Endothelial cell of umbilical vein (primary cell): ENCODE measurements around the gene FGFR4. TPM values are rescaled to one million over a fixed set of nuclear protein-coding genes. Genes with fewer than 3 reads are reported as not detected.

Source experiments
- BruUV-seq: library from RNA; stranded (reverse); fragments of 400-500 nt; replicated peaks from 2 replicates; lab custom pipeline; 2021; lab: Mats Ljungman, UMichigan
- CTCF ChIA-PET: fragments of 300-600, 350-600 bp; sonication (Branson Sonifier 250); formaldehyde crosslinking; loops from one replicate; lab custom pipeline; 2021; ENCODE audit warnings: antibody characterized with exemption, inconsistent platforms; lab: Charles Lee
- POLR2A ChIA-PET: fragments of 300-600, 350-600 bp; sonication (Branson Sonifier 250); formaldehyde crosslinking; loops from one replicate; lab custom pipeline; 2021; ENCODE audit warnings: antibody characterized with exemption, inconsistent platforms; lab: Charles Lee
- DNase-seq: peaks from one replicate; pipeline ENCODE4 v3.0.0-alpha.2; 2011; ENCODE audit warnings: low read depth, low spot score
- FAIRE-seq: peaks from 2 replicates; lab custom pipeline; 2011; peaks lifted over from hg19 to GRCh38; lab: Jason Lieb, UNC
- H2AFZ ChIP-seq: 2 replicates; pipeline ENCODE4 v1.6.0; 2012; ENCODE audit warnings: low read depth, low read length, control low read depth, inconsistent platforms
- H3K27ac ChIP-seq: 2 replicates; pipeline ENCODE4 v1.5.1; 2011; ENCODE audit warnings: low read depth, mild to moderate bottlenecking, control low read depth, low read length, moderate library complexity; ENCODE audit not compliant: insufficient read depth
- H3K27me3 ChIP-seq, 2 experiments: 2 replicates each; pipeline versions ENCODE4 v1.6.0 to v1.6.1; 2011; ENCODE audit warnings: low read length in 2 of 2, mixed read lengths in 1 of 2; ENCODE audit not compliant: control insufficient read depth in 2 of 2, insufficient read depth in 2 of 2
- H3K36me3 ChIP-seq, 2 experiments: 2 replicates in 1 of 2; 3 replicates in 1 of 2; pipeline ENCODE4 v1.5.1; 2011; ENCODE audit warnings: low read length in 2 of 2, mild to moderate bottlenecking in 1 of 2, moderate library complexity in 1 of 2; ENCODE audit not compliant: control insufficient read depth in 2 of 2, insufficient read depth in 2 of 2; ENCODE audit errors: extremely low read depth in 1 of 2
- H3K4me1 ChIP-seq: 3 replicates; pipeline ENCODE4 v1.5.1; 2011; ENCODE audit warnings: mild to moderate bottlenecking, low read length; ENCODE audit not compliant: control insufficient read depth, insufficient read depth; ENCODE audit errors: extremely low read depth
- H3K4me2 ChIP-seq: 2 replicates; pipeline ENCODE4 v1.6.1; 2011; ENCODE audit warnings: low read length, control low read depth, mixed read lengths; ENCODE audit not compliant: insufficient read depth
- H3K4me3 ChIP-seq, 3 experiments: fragments of 200-600 bp in 1 of 3; sonication (generic), shearing (Covaris generic) in 1 of 3; replicated peaks in 1 of 3; 2 replicates each; pipeline ENCODE4 v1.5.1; 2011 to 2016; ENCODE audit warnings: control low read depth in 3 of 3, low read length in 3 of 3, mild to moderate bottlenecking in 2 of 3, inconsistent platforms in 1 of 3, low read depth in 1 of 3, moderate library complexity in 1 of 3; ENCODE audit not compliant: insufficient read depth in 1 of 3
- H3K79me2 ChIP-seq: 2 replicates; pipeline ENCODE4 v1.6.0; 2012; ENCODE audit warnings: low read length, inconsistent platforms; ENCODE audit not compliant: control insufficient read depth, insufficient read depth
- H3K9ac ChIP-seq: replicated peaks from 2 replicates; pipeline ENCODE3; 2011; ENCODE audit warnings: low read length, control low read depth; ENCODE audit not compliant: insufficient read depth; ENCODE audit errors: extremely low read depth
- H3K9me1 ChIP-seq: replicated peaks from 3 replicates; pipeline ENCODE4 v1.6.0; 2011; ENCODE audit warnings: mild to moderate bottlenecking, low read length; ENCODE audit not compliant: control insufficient read depth, insufficient read depth; ENCODE audit errors: extremely low read depth
- H3K9me3 ChIP-seq: replicated peaks from 2 replicates; pipeline ENCODE4 v1.5.1; 2012; ENCODE audit warnings: low read length, inconsistent platforms; ENCODE audit not compliant: control insufficient read depth, insufficient read depth
- H4K20me1 ChIP-seq: replicated peaks from 2 replicates; pipeline ENCODE3; 2011; ENCODE audit warnings: mild to moderate bottlenecking, low read length; ENCODE audit not compliant: control insufficient read depth, insufficient read depth; ENCODE audit errors: extremely low read depth
- CTCF ChIP-seq, 2 donors: IDR thresholded peaks; 1 replicate in 1 of 2; 2 replicates in 1 of 2; pipeline ENCODE4 v1.5.1; 2011; ENCODE audit warnings: low read length in 2 of 2, mild to moderate bottlenecking in 2 of 2, moderate library complexity in 2 of 2, control low read depth in 1 of 2, inconsistent platforms in 1 of 2, low read depth in 1 of 2; ENCODE audit not compliant: insufficient read depth in 1 of 2; ENCODE audit errors: extremely low read depth in 1 of 2
- EZH2 ChIP-seq: IDR thresholded peaks from 2 replicates; pipeline ENCODE4 v1.6.1; 2012; ENCODE audit warnings: borderline replicate concordance, low read depth, mild to moderate bottlenecking, moderate library complexity, low read length, inconsistent platforms; ENCODE audit not compliant: severe bottlenecking
- FOS ChIP-seq: IDR thresholded peaks from 2 replicates; pipeline ENCODE4 v1.6.1; 2011; ENCODE audit warnings: mild to moderate bottlenecking, low read length, moderate library complexity, borderline replicate concordance; ENCODE audit not compliant: insufficient read depth
- GATA2 ChIP-seq: IDR thresholded peaks from 2 replicates; pipeline ENCODE4 v1.7.0; 2011; ENCODE audit warnings: low read depth, mild to moderate bottlenecking, moderate library complexity, mixed read lengths, low read length; ENCODE audit not compliant: insufficient read length, insufficient read depth
- JUN ChIP-seq: IDR thresholded peaks from 2 replicates; pipeline ENCODE4 v1.6.1; 2011; ENCODE audit warnings: borderline replicate concordance, low read depth; ENCODE audit not compliant: insufficient read length, insufficient read depth
- MAX ChIP-seq: IDR thresholded peaks from 2 replicates; pipeline ENCODE4 v1.6.1; 2011; ENCODE audit not compliant: insufficient read depth, insufficient read length
- MYC ChIP-seq: IDR thresholded peaks from one replicate; pipeline ENCODE4 v1.6.1; 2011; ENCODE audit warnings: mild to moderate bottlenecking, low read depth, low read length
- POLR2A ChIP-seq: IDR thresholded peaks from 2 replicates; pipeline ENCODE4 v1.6.1; 2012; ENCODE audit warnings: low read depth, mild to moderate bottlenecking, control low read depth, low read length
- POLR2AphosphoS5 ChIP-seq: IDR thresholded peaks from 2 replicates; pipeline ENCODE4 v1.6.1; 2012; ENCODE audit warnings: low read depth, mild to moderate bottlenecking, control low read depth, low read length, moderate library complexity; ENCODE audit not compliant: insufficient read depth
- dilution Hi-C: fragments of 300-500 bp; cut with MboI; formaldehyde crosslinking; loops from one replicate; pipeline ENCODE4 v1.15.0; 2019; ENCODE audit warnings: low sequenced_read_pairs; ENCODE audit not compliant: extremely low pct_ligation_motif_present
- intact Hi-C: fragments of 100-400 bp; cut with micrococcal nuclease; formaldehyde crosslinking; loops from one replicate; pipeline ENCODE4 v1.10.0; 2022
- polyA plus RNA-seq, 4 experiments: library from polyadenylated mRNA; depleted of rRNA in 3 of 4; stranded (reverse) in 3 of 4; unstranded in 1 of 4; fragments of >200 nt; gene quantifications; 2 replicates each; pipeline versions ENCODE4 v1.2.1 to v1.2.3, GENCODE V29; 2011 to 2012; ENCODE audit warnings: missing spikeins in 1 of 4
- total RNA-seq: library from RNA; stranded (reverse); gene quantifications from 2 replicates; pipeline ENCODE4 v1.2.3, GENCODE V29; 2021

FGFR4 gene
- total and polyA plus RNA-seq, 2 donors (not counting 3 experiments of a cell fraction or from before 2014, with no cell fraction given), result 1.9 to 2.9 TPM

- H2AFZ ChIP-seq, result no peak overlapping the region
- H3K9me1 ChIP-seq, result no peaks in the 10 kb centered on the region
- FAIRE-seq (no peak), DNase-seq (peak; percentile 39)
- no peaks in the 10 kb centered on the region for H4K20me1 ChIP-seq
- BruUV-seq, result no TSS peak
- intact Hi-C loops (no loop called here), dilution Hi-C loops (no loop called here)
- no peaks in the 10 kb centered on the region for H3K27me3 ChIP-seq
- no peak overlapping the region for H3K4me3 ChIP-seq
- no peaks in the 10 kb centered on the region for H3K9me3 ChIP-seq
- no peak overlapping the region for H3K27ac ChIP-seq
- H3K9ac ChIP-seq, result no peak overlapping the region
- ChIA-PET CTCF (no interaction called here), POLR2A (no interaction called here)
- peaks cover 0 to 20% of the 10 kb centered on the region in 2 experiments for H3K36me3 ChIP-seq
- TF ChIP-seq GATA2 (no peak), MYC (no peak), JUN (no peak), POLR2AphosphoS5 (no peak), MAX (no peak), POLR2A (no peak), CTCF (IDR thresholded peaks at IDR 0.05; ENCODE audit: extremely low read depth in 1 of 2, insufficient read depth in 1 of 2, low read depth in 1 of 2, low read length in 2 of 2) (no peak), FOS (no peak), EZH2 (no peak)
- no peak overlapping the region for H3K4me2 ChIP-seq
- H3K79me2 ChIP-seq, result no peaks in the 10 kb centered on the region
- H3K4me1 ChIP-seq, result no peaks in the 10 kb centered on the region
Observed at GRCh38 chr5:177064500-177065277, 22.0 kb upstream of the FGFR4 start.
